H1 (cell line): Measurements from ENCODE around the gene ISCA2. TPM values are rescaled to one million over a fixed set of nuclear protein-coding genes. Genes with fewer than 3 reads are reported as not detected.

Experiments
- CTCF ChIA-PET: fragments of 300-600 bp; sonication (Branson Sonifier 250); formaldehyde crosslinking; loops from one replicate; lab custom pipeline; 2021; ENCODE audit not compliant: partially characterized antibody; lab: Charles Lee
- POLR2A ChIA-PET: fragments of 300-600 bp; sonication (Branson Sonifier 250); formaldehyde crosslinking; loops from one replicate; lab custom pipeline; 2021; ENCODE audit warnings: inconsistent platforms; ENCODE audit not compliant: partially characterized antibody; lab: Charles Lee
- DNase-seq, 2 experiments: peaks; one replicate each; pipeline versions ENCODE4 v3.0.0 to v3.0.0-alpha.2; 2010 to 2022; ENCODE audit warnings: low spot score in 2 of 2, low read depth in 1 of 2, mixed read lengths in 1 of 2
- FAIRE-seq: peaks from 2 replicates; lab custom pipeline; 2011; peaks lifted over from hg19 to GRCh38; lab: Jason Lieb, UNC
- H2AFZ ChIP-seq: 2 replicates; pipeline ENCODE4 v1.8.1; 2012; ENCODE audit warnings: low read length, inconsistent platforms
- H2AK5ac ChIP-seq: 2 replicates; pipeline ENCODE4 v1.6.1; 2013; ENCODE audit warnings: low read depth, low read length
- H2BK120ac ChIP-seq: replicated peaks from 2 replicates; pipeline ENCODE3; 2013; ENCODE audit warnings: low read depth, low read length, inconsistent platforms
- H2BK12ac ChIP-seq: 2 replicates; pipeline ENCODE4 v1.6.1; 2013; ENCODE audit warnings: low read depth, low read length
- H2BK15ac ChIP-seq: 2 replicates; pipeline ENCODE4 v1.6.1; 2013; ENCODE audit warnings: low read length
- H2BK20ac ChIP-seq: 2 replicates; pipeline ENCODE4 v1.6.1; 2013; ENCODE audit warnings: low read length
- H2BK5ac ChIP-seq: 2 replicates; pipeline ENCODE4 v1.6.1; 2013; ENCODE audit warnings: low read depth, low read length
- H3K14ac ChIP-seq: 2 replicates; pipeline ENCODE4 v1.6.1; 2013; ENCODE audit warnings: inconsistent platforms; ENCODE audit not compliant: insufficient read length
- H3K18ac ChIP-seq: 2 replicates; pipeline ENCODE4 v1.6.1; 2013; ENCODE audit warnings: low read length; ENCODE audit errors: extremely low read depth
- H3K23ac ChIP-seq: 2 replicates; pipeline ENCODE4 v1.6.1; 2013; ENCODE audit warnings: inconsistent platforms; ENCODE audit not compliant: insufficient read length
- H3K23me2 ChIP-seq: 2 replicates; pipeline ENCODE4 v1.6.1; 2013; ENCODE audit warnings: low read depth, low read length
- H3K27ac ChIP-seq: 2 replicates; pipeline ENCODE4 v1.6.1; 2011; ENCODE audit warnings: low read depth, low read length, inconsistent platforms
- H3K27me3 ChIP-seq, 4 experiments: replicated peaks in 1 of 4; 1 replicate in 1 of 4; 2 replicates in 3 of 4; pipeline versions ENCODE4 v1.6.1 to v1.8.1; 2011 to 2013; ENCODE audit warnings: low read length in 3 of 4, mild to moderate bottlenecking in 3 of 4, inconsistent platforms in 2 of 4, mixed read lengths in 2 of 4, moderate library complexity in 1 of 4; ENCODE audit not compliant: control insufficient read depth in 3 of 4, insufficient read depth in 3 of 4; ENCODE audit errors: extremely low read depth in 1 of 4
- H3K36me3 ChIP-seq, 4 experiments: 2 replicates each; pipeline versions ENCODE4 v1.6.1 to v1.8.1; 2011 to 2013; ENCODE audit warnings: mild to moderate bottlenecking in 4 of 4, low read length in 3 of 4, moderate library complexity in 2 of 4, control low read depth in 1 of 4, inconsistent platforms in 1 of 4; ENCODE audit not compliant: insufficient read depth in 4 of 4, control insufficient read depth in 2 of 4
- H3K4ac ChIP-seq: replicated peaks from 2 replicates; pipeline ENCODE3; 2013; ENCODE audit warnings: low read length, low read depth, mixed read lengths, inconsistent platforms; ENCODE audit not compliant: insufficient read length
- H3K4me1 ChIP-seq, 4 experiments: replicated peaks in 1 of 4; 1 replicate in 1 of 4; 2 replicates in 3 of 4; pipeline versions ENCODE4 v1.6.1 to v1.8.1; 2011 to 2013; ENCODE audit warnings: low read length in 3 of 4, inconsistent platforms in 2 of 4, mixed read lengths in 1 of 4; ENCODE audit not compliant: insufficient read depth in 4 of 4, control insufficient read depth in 3 of 4
- H3K4me2 ChIP-seq, 2 experiments: 2 replicates each; pipeline versions ENCODE4 v1.6.1 to v1.8.1; 2011 to 2013; ENCODE audit warnings: low read depth in 2 of 2, low read length in 2 of 2, control low read depth in 1 of 2, inconsistent platforms in 1 of 2, mild to moderate bottlenecking in 1 of 2; ENCODE audit not compliant: insufficient read depth in 1 of 2
- H3K4me3 ChIP-seq, 4 experiments: fragments of 200-600, 300-600 bp in 1 of 4; sonication (generic), shearing (Covaris generic), sonication (Bioruptor Twin) in 1 of 4; 2 replicates each; pipeline versions ENCODE4 v1.5.1 to v1.8.1; 2011 to 2016; ENCODE audit warnings: low read length in 4 of 4, low read depth in 3 of 4, control low read depth in 2 of 4, inconsistent platforms in 2 of 4, mild to moderate bottlenecking in 2 of 4, mixed read lengths in 1 of 4, moderate library complexity in 1 of 4; ENCODE audit not compliant: insufficient read depth in 2 of 4; ENCODE audit errors: extremely low read depth in 1 of 4
- H3K56ac ChIP-seq: replicated peaks from 2 replicates; pipeline ENCODE3; 2013; ENCODE audit warnings: low read depth, mild to moderate bottlenecking, mixed read lengths, low read length, inconsistent platforms; ENCODE audit not compliant: insufficient read length
- H3K79me1 ChIP-seq: 2 replicates; pipeline ENCODE4 v1.6.1; 2013; ENCODE audit warnings: low read depth, low read length, control low read depth
- H3K79me2 ChIP-seq, 2 experiments: 2 replicates each; pipeline versions ENCODE4 v1.6.1 to v1.8.1; 2012 to 2013; ENCODE audit warnings: low read length in 2 of 2, mild to moderate bottlenecking in 2 of 2, inconsistent platforms in 1 of 2; ENCODE audit not compliant: insufficient read depth in 2 of 2, control insufficient read depth in 1 of 2
- H3K9ac ChIP-seq, 4 experiments: replicated peaks in 1 of 4; 1 replicate in 1 of 4; 2 replicates in 3 of 4; pipeline versions ENCODE4 v1.6.1 to v1.8.1; 2011 to 2013; ENCODE audit warnings: low read depth in 3 of 4, low read length in 3 of 4, control low read depth in 2 of 4, mild to moderate bottlenecking in 2 of 4, moderate library complexity in 2 of 4, inconsistent platforms in 1 of 4; ENCODE audit errors: extremely low read depth in 1 of 4
- H3K9me3 ChIP-seq, 2 experiments: 2 replicates each; pipeline versions ENCODE4 v1.6.1 to v1.8.1; 2012 to 2013; ENCODE audit warnings: mild to moderate bottlenecking in 2 of 2, moderate library complexity in 2 of 2, control low read depth in 1 of 2, inconsistent platforms in 1 of 2, low read depth in 1 of 2, low read length in 1 of 2, mixed read lengths in 1 of 2; ENCODE audit not compliant: insufficient read depth in 2 of 2
- H4K20me1 ChIP-seq, 2 experiments: replicated peaks in 1 of 2; 2 replicates each; pipeline versions ENCODE3 to v1.8.1; 2011 to 2013; ENCODE audit warnings: inconsistent platforms in 2 of 2, low read length in 2 of 2, mild to moderate bottlenecking in 1 of 2; ENCODE audit not compliant: insufficient read depth in 2 of 2, control insufficient read depth in 1 of 2
- H4K5ac ChIP-seq: 2 replicates; pipeline ENCODE4 v1.6.1; 2013; ENCODE audit warnings: low read length, low read depth, mixed read lengths, inconsistent platforms; ENCODE audit not compliant: insufficient read length
- H4K8ac ChIP-seq: 2 replicates; pipeline ENCODE4 v1.8.0; 2013; ENCODE audit warnings: mild to moderate bottlenecking, moderate library complexity, low read length, inconsistent platforms; ENCODE audit not compliant: insufficient read depth; ENCODE audit errors: extremely low read depth
- H4K91ac ChIP-seq: replicated peaks from 2 replicates; pipeline ENCODE3; 2013; ENCODE audit warnings: low read length, mixed read lengths, inconsistent platforms; ENCODE audit not compliant: insufficient read length
- CEBPB ChIP-seq: IDR thresholded peaks from 2 replicates; pipeline ENCODE4 v1.6.1; 2012; ENCODE audit warnings: low read depth, low read length
- HDAC2 ChIP-seq, 2 experiments: fragments of 300-600 bp in 1 of 2; sonication (generic) in 1 of 2; IDR thresholded peaks; 2 replicates each; pipeline ENCODE4 v1.6.1; 2011 to 2012; ENCODE audit warnings: low read depth in 2 of 2, low read length in 2 of 2, mild to moderate bottlenecking in 2 of 2, moderate library complexity in 2 of 2, borderline replicate concordance in 1 of 2, inconsistent platforms in 1 of 2
- RAD21 ChIP-seq, 2 experiments: IDR thresholded peaks in 1 of 2; conservative IDR thresholded peaks in 1 of 2; 2 replicates each; pipeline ENCODE4 v1.6.1; 2011; ENCODE audit warnings: low read depth in 2 of 2, low read length in 2 of 2, improper control_type of control experiment in 1 of 2, inconsistent platforms in 1 of 2, mild to moderate bottlenecking in 1 of 2, moderate library complexity in 1 of 2
- RFX5 ChIP-seq: IDR thresholded peaks from 2 replicates; pipeline ENCODE4 v1.6.1; 2011; ENCODE audit warnings: low read depth, low read length, improper control_type of control experiment, borderline replicate concordance
- SAP30 ChIP-seq: fragments of 300-600 bp; sonication (generic); IDR thresholded peaks from 2 replicates; pipeline ENCODE4 v1.7.1; 2012; ENCODE audit warnings: low read length, moderate library complexity, mild to moderate bottlenecking, inconsistent platforms; ENCODE audit not compliant: insufficient read depth, insufficient replicate concordance
- SIRT6 ChIP-seq: IDR thresholded peaks from one replicate; pipeline ENCODE4 v1.7.1; 2012; ENCODE audit warnings: low read length, inconsistent platforms
- SIX5 ChIP-seq: IDR thresholded peaks from 2 replicates; pipeline ENCODE4 v1.6.1; 2011; ENCODE audit warnings: mild to moderate bottlenecking, low read depth, low read length
- USF2 ChIP-seq: IDR thresholded peaks from 2 replicates; pipeline ENCODE4 v1.6.1; 2011; ENCODE audit warnings: low read length, improper control_type of control experiment
- WGBS, 2 experiments: shearing (Covaris generic) in 1 of 2; methylation state at CpG; one replicate each; pipeline versions ENCODE4 v1.1.6 to v1.1.7; 2013 to 2015; ENCODE audit warnings: low lambda C conversion rate in 2 of 2, mixed read lengths in 2 of 2, inconsistent platforms in 1 of 2, low coverage in 1 of 2, missing lambda C conversion rate in 1 of 2; ENCODE audit not compliant: insufficient replicate concordance in 2 of 2, insufficient coverage in 1 of 2, insufficient read length in 1 of 2; ENCODE audit errors: extremely low coverage in 1 of 2, missing lambda C conversion rate in 1 of 2; 5-methylcytosine and 5-hydroxymethylcytosine counted together
- polyA plus RNA-seq, 7 experiments: library from polyadenylated mRNA; depleted of rRNA in 3 of 7; stranded (reverse) in 5 of 7; unstranded in 2 of 7; fragments of >200 nt in 5 of 7; fragments of 200-250 nt in 2 of 7; gene quantifications; 1 replicate in 5 of 7; 2 replicates in 1 of 7; 4 replicates in 1 of 7; pipeline versions ENCODE4 v1.2.1 to v1.2.3, GENCODE V29; 2011 to 2013; ENCODE audit warnings: missing spikeins in 2 of 7, mixed read lengths in 2 of 7
- total RNA-seq: library from RNA; stranded (reverse); fragmentation: NEBNext Ultra II Directional; extraction: Animal tissue kit (Norgen Biotek cat#: 25700); gene quantifications from 2 replicates; pipeline ENCODE4 v1.2.1, GENCODE V29; 2021

The ISCA2 gene
- total and polyA plus RNA-seq, 2 of the 8 experiments (the other 6 are each of a cell fraction or from before 2014, with no cell fraction given), result 43.5 to 78.6 TPM

- Histone ChIP-seq H3K79me1 (peaks cover 9% of the 10 kb centered on the region), H3K23ac (no peak overlapping the region), H3K27ac (no peak overlapping the region), H3K56ac (no peak overlapping the region), H4K5ac (no peak overlapping the region), H3K4me1 (peaks cover 0 to 6% (median 2%) of the 10 kb centered on the region in 4 experiments; a peak in 4 of 7 replicates), H2BK5ac (no peak overlapping the region), H4K8ac (no peak overlapping the region), H3K9me3 (no peaks in the 10 kb centered on the region), H3K14ac (no peak overlapping the region), H3K9ac (peak overlapping the region; percentile 72 to 88 (median 76)), H2BK20ac (no peak overlapping the region), H2BK12ac (no peak overlapping the region), H3K27me3 (no peaks in the 10 kb centered on the region), H2AK5ac (no peak overlapping the region), H3K4ac (no peak overlapping the region), H3K23me2 (peaks cover 12% of the 10 kb centered on the region), H2AFZ (no peak overlapping the region), H2BK15ac (no peak overlapping the region), H3K4me2 (peak overlapping the region; percentile 79 to 89), H2BK120ac (no peak overlapping the region), H3K79me2 (peaks cover 0 to 61% of the 10 kb centered on the region in 2 experiments; a peak in 3 of 4 replicates), H3K4me3 (peak overlapping the region; percentile 69 to 85 (median 74)), H4K91ac (no peak overlapping the region), H3K36me3 (peaks cover 0 to 12% (median 3%) of the 10 kb centered on the region in 4 experiments; a peak in 2 of 8 replicates), H3K18ac (no peak overlapping the region), H4K20me1 (peaks cover 0 to 6% of the 10 kb centered on the region in 2 experiments)
- ChIA-PET CTCF (interaction anchor here (0.5 to 3.5 kb wide), 6 partner anchors 9 to 197 kb away, joined by 3 to 18 read pairs (median 3); partner anchors contain the start of gene VRTN), POLR2A (interaction anchor here (0.8 to 2.4 kb wide), 7 partner anchors 12 to 189 kb away, joined by 3 to 6 read pairs (median 3); partner anchors contain the start of gene ABCD4)
- peak; percentile 32 for FAIRE-seq
- whole genome bisulfite sequencing, 2 experiments, result 3% methylated on average over 20 of the region's 20 CpGs; no CpG with 5 or more reads in 1 of the 2 experiments
- DNase-seq, result no peak
- TF ChIP-seq RAD21 (IDR thresholded peaks at IDR 0.05 in 1 of 2, conservative IDR thresholded peaks at IDR 0.05 in 1 of 2; ENCODE audit: low read depth in 2 of 2, low read length in 2 of 2), result peak; percentile 17 to 38; a peak in 2 of 4 replicates
- no peak for TF ChIP-seq SIX5
- no peak for TF ChIP-seq CEBPB
- 0 out of 4 replicates have a peak, but pooled peaks of 1 of the 2 experiments have one; percentile 16 for TF ChIP-seq HDAC2 (IDR thresholded peaks at IDR 0.05; ENCODE audit: borderline replicate concordance in 1 of 2, low read depth in 2 of 2, low read length in 2 of 2)
- TF ChIP-seq SAP30, result peak; percentile 47
- no peak for TF ChIP-seq SIRT6
- TF ChIP-seq USF2, result no peak
- no peak for TF ChIP-seq RFX5
These were observed 1.4 kb upstream of the ISCA2 start for GRCh38 chr14:74491956-74492775.
